GM21515 (cell line): Measurements from ENCODE around the gene RXFP2.

Experiments used
- ATAC-seq: cut with Tn5 transposase; IDR thresholded peaks from one replicate; pipeline ENCODE4 v1.9.1; 2021; ENCODE audit not compliant: unreplicated experiment

Gene RXFP2

DNA sequence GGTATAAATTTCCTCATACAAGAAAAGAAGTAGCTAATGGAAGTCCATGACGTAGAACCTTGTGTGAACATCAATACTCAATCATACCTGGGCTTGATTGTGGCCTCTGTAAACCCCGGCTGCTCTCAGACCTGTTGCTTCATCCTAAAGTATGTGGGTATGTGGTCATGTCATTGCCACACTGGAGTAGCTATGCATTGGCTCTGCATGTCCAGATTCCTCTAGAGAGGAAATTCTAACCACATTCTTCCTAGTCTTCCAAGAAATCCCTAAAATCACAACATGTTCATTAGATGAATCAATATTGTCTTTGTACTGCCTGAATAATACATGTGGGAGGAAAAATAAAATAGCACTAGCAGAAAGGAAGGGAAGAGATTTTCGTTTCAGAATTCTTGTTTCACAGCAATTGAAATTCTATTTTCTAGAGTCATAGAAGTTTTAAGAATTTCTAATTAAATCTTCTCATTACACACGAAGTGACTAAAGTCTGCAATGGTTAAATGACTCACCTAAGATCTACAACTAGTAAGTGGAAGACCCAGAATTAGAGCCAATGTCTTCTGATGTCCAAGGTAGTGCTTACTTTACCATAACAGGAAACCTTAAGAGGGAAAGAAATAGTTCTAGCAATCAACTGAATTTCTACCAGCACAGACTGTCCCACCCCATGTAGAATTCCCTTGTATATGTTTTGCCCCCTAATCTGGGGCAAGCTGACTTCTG is 28.0 kb downstream of the RXFP2 start:
- no peak for ATAC-seq

DNA sequence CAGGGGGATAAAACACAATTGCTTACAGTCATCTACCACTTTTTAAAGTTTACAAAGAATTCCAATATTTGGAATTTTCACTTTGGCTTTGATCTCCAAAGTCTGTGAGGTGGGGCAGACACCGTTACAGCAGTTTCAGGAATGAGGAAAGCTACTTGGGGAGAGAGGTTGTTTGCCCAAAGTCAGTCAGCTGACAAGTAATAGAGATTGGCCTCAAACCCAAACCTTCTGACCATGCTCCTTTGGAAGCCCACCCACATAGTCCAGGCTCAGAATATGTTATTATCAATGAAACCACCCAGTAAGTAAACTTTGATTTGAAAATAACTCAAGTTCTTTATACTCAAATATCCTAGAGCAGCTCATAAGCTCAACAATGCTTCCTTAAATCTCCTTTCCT is 29.0 kb downstream of the RXFP2 start:
- ATAC-seq = no peak

DNA sequence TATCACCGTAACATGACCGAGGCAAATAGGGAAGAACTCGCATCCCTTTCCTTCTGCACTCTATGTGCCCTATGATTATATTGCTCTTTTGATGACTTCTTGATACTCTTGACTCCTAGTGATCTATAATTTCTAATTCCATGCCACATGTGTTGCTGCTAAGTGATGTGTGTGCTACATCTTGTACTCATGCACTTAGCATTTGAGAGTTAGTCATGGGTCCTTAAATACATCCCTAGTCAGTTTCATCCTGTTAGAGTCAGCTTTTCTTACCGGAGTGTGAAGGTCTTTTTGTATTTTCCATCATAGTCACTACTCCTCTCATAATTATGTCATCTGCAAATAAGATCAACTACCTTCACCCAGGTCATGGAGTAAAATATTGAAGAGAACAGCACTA is 30.2 kb downstream of the RXFP2 start:
- no peak for ATAC-seq

GRCh38 chr13:31772231-31772630 is 32.9 kb downstream of the RXFP2 start:
- no peak for ATAC-seq

- ATAC-seq = no peak
Observed at GRCh38 chr13:31773538-31773937, 34.2 kb downstream of the RXFP2 start.

DNA sequence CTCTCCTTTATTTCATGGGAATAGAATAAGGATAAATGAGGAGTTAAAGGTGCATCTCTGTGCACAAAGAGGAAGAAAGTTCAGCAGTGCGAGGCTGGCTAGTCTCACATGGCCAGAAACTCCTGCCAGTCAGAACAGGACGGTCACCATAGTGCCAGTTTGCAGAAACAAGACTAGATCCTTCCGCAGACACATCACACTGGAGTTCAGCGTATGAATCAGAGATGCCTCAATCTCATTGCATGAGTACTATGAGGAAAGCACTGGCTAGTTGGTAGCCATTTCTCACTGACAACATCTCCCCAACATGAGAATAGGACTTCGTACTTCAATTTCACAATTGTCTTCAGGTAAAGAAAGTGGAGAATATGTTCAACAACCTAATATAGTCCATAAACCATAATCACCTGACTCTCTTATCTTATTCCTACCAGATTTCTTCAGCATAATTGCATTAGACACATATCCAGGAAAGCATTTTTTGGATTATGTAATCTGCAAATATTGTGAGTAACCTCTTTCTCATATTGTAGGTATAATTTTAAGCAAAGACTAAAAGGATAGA is 34.9 kb downstream of the RXFP2 start:
- ATAC-seq = no peak

DNA sequence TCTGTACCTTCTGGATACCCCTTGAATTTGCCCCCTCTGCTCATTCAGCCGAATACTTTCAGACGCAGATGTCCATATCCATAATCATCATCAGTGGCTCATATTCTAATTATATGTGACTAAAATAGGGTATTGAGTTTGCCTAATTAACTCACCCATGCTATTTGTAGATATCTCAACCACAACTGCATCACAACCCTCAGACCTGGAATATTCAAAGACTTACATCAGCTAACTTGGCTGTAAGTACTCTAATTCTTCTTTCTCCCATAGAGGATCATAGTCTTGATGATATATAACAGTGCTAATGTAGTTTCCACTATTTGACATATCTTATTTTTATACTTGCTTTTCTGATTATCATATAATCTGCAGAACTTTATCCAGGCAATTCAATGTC is 35.8 kb downstream of the RXFP2 start:
- ATAC-seq = no peak

DNA sequence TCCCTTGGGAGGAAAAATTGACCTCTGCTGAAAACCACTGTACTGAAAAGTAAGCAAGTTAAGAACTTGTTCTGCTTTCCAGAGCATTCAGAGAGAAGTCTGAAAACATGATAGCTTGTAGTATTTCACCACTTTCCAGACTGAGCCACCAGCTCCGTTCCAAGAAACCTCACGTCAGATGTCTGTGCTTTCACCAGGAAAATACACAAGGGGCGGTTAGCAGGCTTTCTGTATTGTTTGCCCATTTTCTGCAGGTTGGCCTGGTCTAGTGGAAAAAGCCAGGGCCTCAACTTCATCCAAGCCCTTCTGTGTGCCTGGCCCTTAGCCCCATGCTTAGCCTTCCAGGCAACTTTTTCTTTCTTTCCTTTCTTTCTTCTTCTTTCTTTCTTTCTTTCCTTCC is 36.4 kb downstream of the RXFP2 start:
- no peak for ATAC-seq

DNA sequence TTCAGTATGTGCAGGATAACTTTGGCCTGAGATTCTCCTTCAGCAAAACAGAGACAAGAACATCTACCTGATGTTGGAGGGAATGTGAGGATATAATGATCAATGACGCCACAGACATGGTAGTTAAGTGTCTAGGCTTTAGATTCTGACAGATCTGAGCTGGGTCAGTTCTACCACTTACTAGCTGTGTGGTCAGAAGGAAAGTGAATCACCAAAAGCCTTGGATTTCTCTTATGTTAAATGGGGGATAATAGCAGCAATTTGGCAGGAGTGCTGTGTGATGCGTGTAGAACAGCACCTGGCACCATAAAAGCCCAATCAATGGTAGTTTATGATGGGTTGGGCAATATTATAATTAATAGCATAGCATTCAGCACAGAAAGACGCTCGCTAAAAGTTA is 41.7 kb downstream of the RXFP2 start:
- ATAC-seq = no peak

- no peak for ATAC-seq
Observed at GRCh38 chr13:31786011-31786410, 46.7 kb downstream of the RXFP2 start.

DNA sequence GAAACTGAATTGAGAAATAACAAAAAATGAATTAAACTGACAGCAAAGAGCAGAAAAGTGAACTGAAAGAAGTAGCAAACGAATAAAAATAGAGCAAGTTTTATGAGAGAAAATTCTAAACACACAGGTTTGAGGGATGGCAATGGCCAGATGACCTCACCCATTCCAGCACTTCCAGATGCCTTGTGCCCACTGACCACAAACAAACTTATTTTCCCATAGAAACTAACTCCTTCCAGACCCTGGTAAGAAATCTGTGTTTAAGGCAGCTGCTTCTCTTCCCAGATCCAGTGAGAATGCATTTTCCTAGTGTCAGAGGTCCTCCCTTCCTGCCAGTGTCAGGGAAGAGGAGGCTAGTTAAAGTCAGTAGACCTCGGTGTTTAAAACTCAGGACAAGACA is 51.7 kb downstream of the RXFP2 start:
- no peak for ATAC-seq

DNA sequence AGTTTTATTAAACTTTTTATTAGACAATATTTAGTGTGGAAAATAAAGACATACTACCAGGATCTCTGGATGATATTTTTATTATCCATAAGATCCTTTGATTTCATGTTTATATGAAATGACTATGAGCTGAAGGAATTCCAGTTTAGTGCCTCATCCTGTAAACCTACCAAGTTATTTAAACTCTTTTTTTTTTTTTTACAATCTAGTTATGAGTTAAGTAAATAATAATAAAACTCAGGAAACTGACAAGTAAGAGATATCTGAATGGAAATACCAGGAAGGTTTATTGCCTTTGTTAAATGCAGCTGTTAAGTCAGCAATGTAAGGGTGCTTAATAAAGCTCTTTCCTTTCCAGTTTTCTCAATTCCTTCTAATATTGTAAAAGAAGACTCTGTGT is 53.9 kb downstream of the RXFP2 start:
- no peak for ATAC-seq

- ATAC-seq = no peak
Observed at GRCh38 chr13:31794452-31794851, 55.1 kb downstream of the RXFP2 start.

GRCh38 chr13:31797154-31797775 is 57.9 kb downstream of the RXFP2 start:
- ATAC-seq = no peak

DNA sequence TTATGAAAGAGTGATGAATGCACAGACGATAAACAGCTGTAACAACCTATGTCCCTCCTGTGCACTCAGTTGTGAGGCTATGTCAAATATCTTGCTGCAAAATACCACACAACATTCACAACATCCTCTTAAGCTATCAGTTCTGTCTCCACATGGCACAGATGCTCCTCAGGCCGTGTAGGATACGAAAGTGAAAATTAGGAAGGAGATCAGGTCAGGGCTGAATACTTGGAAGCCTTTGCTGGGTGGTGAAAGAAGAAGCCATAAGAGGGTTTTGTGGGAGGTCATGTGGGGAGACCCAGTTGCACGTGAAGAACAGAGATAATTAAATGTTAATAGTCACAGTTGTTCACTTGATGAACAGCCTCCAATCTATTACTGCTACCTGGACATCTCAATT is 58.9 kb downstream of the RXFP2 start:
- no peak for ATAC-seq

DNA sequence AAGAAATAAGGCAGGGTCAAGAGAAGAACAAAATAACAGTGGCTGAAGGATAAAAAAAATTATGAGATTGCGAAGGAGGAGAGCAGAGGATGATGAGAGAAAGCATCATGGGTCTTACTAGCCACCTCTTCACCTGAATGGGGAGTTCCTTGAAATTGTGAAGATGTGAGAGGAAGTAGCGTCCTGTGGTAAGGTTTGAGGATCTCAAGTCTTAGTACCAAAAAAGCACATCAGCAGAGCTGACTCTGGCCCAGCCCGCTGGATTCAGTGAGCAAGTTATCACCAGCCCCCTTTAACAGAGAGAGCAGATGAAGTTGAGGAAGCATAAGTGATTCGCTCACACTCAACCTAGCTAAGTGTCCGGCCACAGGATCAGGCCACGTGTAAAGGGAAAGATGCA is 61.8 kb downstream of the RXFP2 start:
- no peak for ATAC-seq

- no peak for ATAC-seq
Observed at GRCh38 chr13:31803311-31803710, 64.0 kb downstream of the RXFP2 start.

DNA sequence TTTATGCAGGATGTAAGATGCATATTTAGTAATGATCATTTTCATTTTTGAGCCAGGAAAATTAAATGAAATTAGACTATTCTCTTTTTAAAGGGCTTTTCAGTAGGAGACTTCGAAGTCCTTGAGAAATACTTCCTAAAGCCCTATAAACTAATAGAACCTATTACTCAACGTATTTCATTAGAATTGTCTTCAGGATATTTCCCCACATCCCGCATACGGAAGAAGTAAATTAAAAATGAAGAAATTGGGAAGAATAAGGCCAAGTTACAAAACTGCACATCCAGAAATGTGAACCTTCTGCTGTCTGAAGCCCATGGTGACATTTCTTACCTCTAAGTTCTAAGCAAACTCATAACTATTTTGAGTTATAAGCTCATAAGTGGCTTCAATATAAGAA is 66.5 kb downstream of the RXFP2 start:
- ATAC-seq = no peak

- no peak for ATAC-seq
Observed at GRCh38 chr13:31807090-31807541, 67.8 kb downstream of the RXFP2 start.

DNA sequence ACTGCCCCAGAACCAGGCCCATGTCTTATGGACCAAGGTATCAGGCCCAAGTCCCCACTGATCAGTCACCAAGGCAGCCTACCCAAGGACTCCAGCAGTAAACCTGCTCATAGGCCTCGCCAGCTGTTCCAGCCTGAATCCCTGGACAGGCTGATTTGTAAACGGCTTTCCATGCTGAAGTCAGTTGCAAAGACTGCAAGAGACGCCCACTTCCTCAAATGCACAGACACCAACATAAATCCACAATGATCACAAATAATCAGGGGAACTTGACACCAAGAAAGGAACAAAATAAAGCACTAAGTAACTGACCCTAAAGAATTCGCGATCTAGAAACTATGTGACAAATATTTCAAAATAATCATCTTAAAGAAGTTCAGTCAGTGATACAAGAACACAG is 75.2 kb downstream of the RXFP2 start:
- no peak for ATAC-seq

DNA sequence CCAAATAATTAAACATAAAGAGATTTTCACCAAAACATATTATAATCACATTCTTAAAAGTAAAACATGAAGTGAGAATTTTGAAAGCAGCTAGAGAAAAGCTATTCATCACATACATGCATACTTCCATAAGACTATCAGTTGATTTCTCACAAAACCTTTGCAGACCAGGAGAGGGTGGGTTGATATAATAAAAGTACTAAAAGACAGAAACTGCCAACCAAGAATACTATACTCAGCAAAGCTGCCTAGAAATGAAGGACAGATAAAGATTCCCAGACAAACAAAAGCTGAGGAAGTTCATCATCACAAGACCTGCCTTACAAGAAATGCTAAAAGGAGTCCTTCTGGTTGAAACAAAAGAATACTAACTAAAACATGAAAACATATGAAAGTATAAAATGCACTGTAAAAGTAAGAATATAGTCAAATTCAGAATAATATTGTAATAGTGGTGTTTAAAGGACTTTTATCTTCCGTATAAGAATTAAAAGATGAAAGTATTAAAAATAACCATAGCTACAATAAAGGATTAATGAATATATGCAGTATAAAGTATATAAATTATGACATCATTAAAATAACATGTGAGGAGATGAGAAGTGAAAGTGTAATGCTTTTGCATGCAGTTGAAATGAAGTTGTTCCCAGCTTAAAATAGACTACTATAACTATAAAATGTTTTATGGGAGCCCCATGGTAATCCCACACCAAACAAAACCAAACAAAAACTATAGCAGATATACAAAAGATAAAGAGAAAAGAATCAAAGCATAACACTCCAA is 76.2 kb downstream of the RXFP2 start:
- no peak for ATAC-seq

DNA sequence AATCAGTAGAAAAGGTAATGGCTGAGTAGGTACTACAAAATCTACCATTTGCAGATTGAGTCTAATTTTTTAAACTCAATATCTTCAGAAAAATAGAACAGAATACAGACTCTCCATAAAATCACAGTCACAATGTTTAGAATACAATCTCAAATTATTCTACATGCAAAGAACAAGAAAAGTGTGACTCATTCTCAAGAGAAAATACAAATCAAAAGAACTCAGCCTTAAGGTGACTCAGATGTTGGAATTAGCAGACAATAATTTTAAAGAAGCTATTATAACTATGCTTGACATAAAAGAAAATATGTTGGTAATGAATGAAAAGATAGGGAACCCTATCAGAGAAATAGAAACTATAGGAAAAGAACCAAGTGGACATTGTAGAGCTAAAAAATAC is 78.9 kb downstream of the RXFP2 start:
- no peak for ATAC-seq
